Type B pancreatic cell (in vitro differentiated cells): ENCODE data around the gene GNAS. TPM values are rescaled to one million over a fixed set of nuclear protein-coding genes. Genes with fewer than 3 reads are reported as not detected.

ENCODE experiments used
- DNase-seq: peaks from one replicate; pipeline ENCODE4 v3.0.0; 2021; ENCODE audit warnings: mixed read lengths; ENCODE audit not compliant: unreplicated experiment; ENCODE audit errors: extremely low spot score
- H3K27ac Mint-ChIP-seq: 2 replicates; pipeline ENCODE4 v1.8.0; 2021; ENCODE audit warnings: mild to moderate bottlenecking, mixed read lengths
- H3K27me3 Mint-ChIP-seq: 2 replicates; pipeline ENCODE4 v1.8.0; 2021; ENCODE audit warnings: mixed read lengths
- H3K36me3 Mint-ChIP-seq: 2 replicates; pipeline ENCODE4 v1.8.0; 2021; ENCODE audit warnings: mixed read lengths
- H3K4me1 Mint-ChIP-seq: one replicate; pipeline ENCODE4 v1.8.0; 2021; ENCODE audit warnings: mixed read lengths; ENCODE audit not compliant: unreplicated experiment
- H3K4me3 Mint-ChIP-seq: 2 replicates; pipeline ENCODE4 v1.8.0; 2021; ENCODE audit warnings: mild to moderate bottlenecking, mixed read lengths
- H3K9me3 Mint-ChIP-seq: 2 replicates; pipeline ENCODE4 v1.8.0; 2021; ENCODE audit warnings: mixed read lengths
- CTCF ChIP-seq: fragments of 200-600 bp; sonication (generic); conservative IDR thresholded peaks from 2 replicates; pipeline ENCODE4 v1.5.0; 2021; ENCODE audit warnings: antibody characterized with exemption, mild to moderate bottlenecking
- total RNA-seq: library from RNA; stranded (reverse); gene quantifications from 2 replicates; pipeline ENCODE4 v1.2.1, GENCODE V29; 2021; ENCODE audit warnings: low replicate concordance

Gene GNAS
- total RNA-seq, 1 donor from 2014 or later: 1,406 TPM

GRCh38 chr20:58877976-58878360, 25.5 kb downstream of the GNAS start:
- no peak for TF ChIP-seq CTCF
- H3K9me3 Mint-ChIP-seq: no peaks in the 10 kb centered on the region
- H3K27me3 Mint-ChIP-seq: peaks cover 9% of the 10 kb centered on the region
- H3K36me3 Mint-ChIP-seq: peaks cover 4% of the 10 kb centered on the region
- peaks cover 57% of the 10 kb centered on the region for H3K4me1 Mint-ChIP-seq
- DNase-seq: no peak
- peak overlapping the region; percentile 6 for H3K27ac Mint-ChIP-seq
- H3K4me3 Mint-ChIP-seq: peak overlapping the region; percentile 62

GRCh38 chr20:58878399-58878798, 25.9 kb downstream of the GNAS start:
- Mint-ChIP-seq H3K27ac (no peak overlapping the region), H3K27me3 (peaks cover 9% of the 10 kb centered on the region), H3K9me3 (no peaks in the 10 kb centered on the region)

GRCh38 chr20:58880441-58880840, 27.9 kb downstream of the GNAS start:
- peaks cover 65% of the 10 kb centered on the region for H3K4me1 Mint-ChIP-seq

More at GRCh38 chr20:58878399-58878798, 25.9 kb downstream of the GNAS start:
- no peak for TF ChIP-seq CTCF
- Mint-ChIP-seq H3K4me3 (no peak overlapping the region), H3K36me3 (peaks cover 4% of the 10 kb centered on the region), H3K4me1 (peaks cover 60% of the 10 kb centered on the region)
- no peak for DNase-seq

GRCh38 chr20:58880994-58881752, 28.7 kb downstream of the GNAS start:
- Mint-ChIP-seq H3K27me3 (peaks cover 9% of the 10 kb centered on the region), H3K4me1 (peaks cover 62% of the 10 kb centered on the region), H3K4me3 (no peak overlapping the region), H3K36me3 (peaks cover 4% of the 10 kb centered on the region), H3K9me3 (no peaks in the 10 kb centered on the region), H3K27ac (no peak overlapping the region)
- DNase-seq: peak; percentile 29
- TF ChIP-seq CTCF: peak; percentile 49

More at GRCh38 chr20:58880441-58880840, 27.9 kb downstream of the GNAS start:
- DNase-seq: no peak
- Mint-ChIP-seq H3K36me3 (peaks cover 4% of the 10 kb centered on the region), H3K27ac (peak overlapping the region; percentile 30), H3K9me3 (no peaks in the 10 kb centered on the region), H3K4me3 (peak overlapping the region; percentile 32), H3K27me3 (peaks cover 9% of the 10 kb centered on the region)
- no peak for TF ChIP-seq CTCF

- Mint-ChIP-seq H3K4me1 (peaks cover 50% of the 10 kb centered on the region), H3K9me3 (no peaks in the 10 kb centered on the region), H3K36me3 (peaks cover 4% of the 10 kb centered on the region), H3K27me3 (peaks cover 9% of the 10 kb centered on the region), H3K4me3 (peak overlapping the region; percentile 66), H3K27ac (no peak overlapping the region)
- no peak for TF ChIP-seq CTCF
- no peak for DNase-seq
Observed at GRCh38 chr20:58882704-58883089, 30.2 kb downstream of the GNAS start.
